Kidney capillary endothelial cell (primary cell): ENCODE data around the gene MAF.

ENCODE experiments used
- DNase-seq: peaks from one replicate; pipeline ENCODE4 v3.0.0-alpha.2; 2018; ENCODE audit warnings: low spot score

The MAF gene

GRCh38 chr16:79589601-79590102 is 10.9 kb downstream of the MAF start:
- DNase-seq, result no peak

- DNase-seq, result no peak
Observed at GRCh38 chr16:79587897-79588296, 12.6 kb downstream of the MAF start.

GRCh38 chr16:79587296-79587695 is 13.2 kb downstream of the MAF start:
- no peak for DNase-seq

- DNase-seq, result no peak
Observed at GRCh38 chr16:79582789-79583188, 17.7 kb downstream of the MAF start.

GRCh38 chr16:79580453-79581191 is 19.9 kb downstream of the MAF start:
- DNase-seq, result no peak

- DNase-seq, result no peak
Observed at GRCh38 chr16:79576602-79577001, 23.9 kb downstream of the MAF start.

- no peak for DNase-seq
Observed at GRCh38 chr16:79573884-79574283, 26.7 kb downstream of the MAF start.

GRCh38 chr16:79573071-79573470 is 27.5 kb downstream of the MAF start:
- DNase-seq, result no peak

GRCh38 chr16:79571903-79572535 is 28.5 kb downstream of the MAF start:
- DNase-seq, result no peak

GRCh38 chr16:79571065-79571902 is 29.3 kb downstream of the MAF start:
- DNase-seq, result no peak

GRCh38 chr16:79564671-79565107 is 35.8 kb downstream of the MAF start:
- no peak for DNase-seq

GRCh38 chr16:79563921-79564320 is 36.6 kb downstream of the MAF start:
- DNase-seq, result no peak

GRCh38 chr16:79562166-79562823 is 38.2 kb downstream of the MAF start:
- no peak for DNase-seq

- no peak for DNase-seq
Observed at GRCh38 chr16:79561729-79562128, 38.8 kb downstream of the MAF start.

GRCh38 chr16:79560923-79561322 is 39.6 kb downstream of the MAF start:
- no peak for DNase-seq

GRCh38 chr16:79560318-79560717 is 40.2 kb downstream of the MAF start:
- DNase-seq, result no peak

- no peak for DNase-seq
Observed at GRCh38 chr16:79559532-79559931, 41.0 kb downstream of the MAF start.

GRCh38 chr16:79557421-79557820 is 43.1 kb downstream of the MAF start:
- no peak for DNase-seq

- no peak for DNase-seq
Observed at GRCh38 chr16:79554912-79555311, 45.6 kb downstream of the MAF start.

- DNase-seq, result no peak
Observed at GRCh38 chr16:79550373-79550772, 50.2 kb downstream of the MAF start.

- DNase-seq, result no peak
Observed at GRCh38 chr16:79547085-79547484, 53.5 kb downstream of the MAF start.
